HG03460 (cell line): ENCODE measurements around the gene GGN.
"Not testable (repeated sequence)": the region's sequence is repeated elsewhere in the genome, so short reads cannot be mapped to it uniquely, and the experiment has no call there.

ENCODE experiments used
- ATAC-seq: cut with Tn5 transposase; IDR thresholded peaks from one replicate; pipeline ENCODE4 v1.9.1; 2021; ENCODE audit not compliant: unreplicated experiment

Gene GGN

DNA sequence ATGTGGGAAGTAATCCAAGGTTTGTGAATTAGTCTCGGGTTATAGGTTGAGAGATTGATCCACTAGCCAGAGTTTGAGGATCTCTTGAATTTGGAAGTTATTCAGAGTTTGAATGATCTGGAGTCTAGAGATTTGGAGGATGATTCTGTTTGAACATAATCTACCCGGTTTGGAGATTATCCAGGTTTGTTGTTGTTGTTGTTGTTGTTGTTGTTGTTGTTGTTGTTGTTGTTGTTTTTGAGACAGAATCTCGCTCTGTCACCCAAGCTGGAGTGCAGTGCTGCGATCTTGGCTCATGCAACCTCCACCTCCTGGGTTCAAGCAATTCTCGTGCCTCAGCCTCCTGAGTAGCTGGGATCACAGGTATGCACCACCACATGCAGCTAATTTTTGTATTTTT, 24.1 kb upstream of the GGN start:
- not testable (repeated sequence) for ATAC-seq

DNA sequence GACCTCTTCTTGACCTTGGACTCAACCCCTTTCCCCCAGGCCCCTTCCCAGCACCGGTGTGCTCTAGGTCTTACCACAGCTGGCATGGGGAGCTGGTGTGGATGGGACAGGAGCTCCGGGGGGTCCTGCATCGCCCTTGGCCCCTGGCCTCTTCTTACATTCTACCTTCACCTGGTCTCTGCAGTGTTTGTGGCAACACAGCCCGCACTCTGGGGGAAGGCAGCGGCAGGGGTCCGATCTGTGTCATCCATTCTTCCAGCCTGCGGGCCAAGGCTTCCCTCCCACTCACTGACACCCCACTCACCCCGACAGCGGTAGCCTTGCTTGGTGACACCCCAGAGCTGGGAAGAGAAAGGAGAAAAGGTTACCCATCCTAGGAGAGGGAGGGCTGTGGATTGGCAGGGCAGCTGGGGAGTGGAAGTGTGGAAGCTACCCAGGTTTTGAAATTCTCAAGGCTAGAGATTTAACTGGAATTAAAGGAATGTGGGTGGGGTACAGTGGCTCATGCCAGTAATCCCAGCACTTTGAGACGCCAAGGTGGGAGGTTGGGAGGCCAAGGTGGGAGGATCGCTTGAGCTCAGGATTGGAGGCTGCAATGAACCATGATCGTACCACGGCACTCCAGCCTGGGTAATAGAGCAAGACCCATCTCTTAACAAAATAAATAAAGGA, 23.3 kb upstream of the GGN start:
- ATAC-seq: no peak

DNA sequence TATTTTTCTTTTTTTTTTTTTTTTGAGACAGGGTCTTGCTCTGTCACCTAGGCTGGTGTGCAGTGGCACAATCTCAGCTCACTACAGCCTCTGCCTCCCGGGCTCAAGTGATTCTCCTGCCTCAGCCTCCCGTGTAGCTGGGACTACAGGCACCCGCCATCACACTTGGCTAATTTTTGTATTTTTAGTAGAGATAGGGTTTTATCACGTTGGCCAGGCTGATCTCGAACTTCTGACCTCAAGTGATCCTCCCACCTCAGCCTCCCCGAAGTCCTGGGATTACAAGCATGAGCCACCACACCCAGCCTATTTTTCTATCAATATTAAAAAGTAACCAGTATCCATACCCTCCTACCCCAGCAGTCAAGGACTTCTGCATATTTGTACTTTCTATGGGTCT, 22.6 kb upstream of the GGN start:
- not testable (repeated sequence) for ATAC-seq

DNA sequence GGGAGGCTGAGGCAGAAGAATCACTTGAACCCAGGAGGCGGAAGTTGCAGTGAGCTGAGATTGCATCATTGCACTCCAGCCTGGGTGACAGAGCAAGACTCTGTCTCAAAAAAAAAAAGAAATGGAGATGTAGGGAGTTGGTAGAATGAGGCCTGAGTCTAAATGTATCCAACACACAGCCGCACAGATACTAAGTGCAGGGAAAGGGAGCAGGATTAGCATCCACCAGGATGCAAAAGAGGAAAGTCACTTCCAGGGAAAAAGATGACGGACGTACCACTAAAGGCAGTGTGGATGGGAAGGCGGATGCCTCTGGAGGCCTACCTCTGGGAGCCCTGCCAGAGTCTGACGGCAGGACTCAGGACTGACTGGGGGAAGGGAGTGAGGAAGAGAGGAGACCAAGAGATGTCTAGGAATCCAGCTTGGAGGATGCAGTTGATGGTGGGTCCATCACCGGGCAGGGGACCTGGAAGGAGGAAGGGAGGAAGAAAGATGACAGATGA, 21.8 kb upstream of the GGN start:
- no peak for ATAC-seq

DNA sequence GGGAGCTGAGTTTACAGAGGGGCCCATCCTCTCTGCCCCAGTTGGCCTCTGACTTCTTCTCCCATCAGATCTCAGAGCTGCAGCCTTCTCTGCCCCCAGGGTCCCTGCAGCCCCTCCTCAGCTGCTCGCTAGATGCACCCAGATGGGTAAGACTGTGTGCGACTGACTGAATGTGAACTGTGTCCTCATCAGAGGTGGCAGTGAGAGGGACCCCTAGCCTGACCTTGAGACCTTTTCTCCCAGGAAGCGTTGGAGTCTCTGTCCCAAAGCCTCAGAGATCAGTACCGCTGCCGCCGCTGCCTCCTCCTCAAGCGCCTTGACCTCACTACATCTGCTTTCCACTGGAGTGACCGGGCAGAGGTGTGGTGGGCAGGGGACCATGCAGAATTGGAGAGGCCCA, 17.4 kb upstream of the GGN start:
- ATAC-seq: no peak

DNA sequence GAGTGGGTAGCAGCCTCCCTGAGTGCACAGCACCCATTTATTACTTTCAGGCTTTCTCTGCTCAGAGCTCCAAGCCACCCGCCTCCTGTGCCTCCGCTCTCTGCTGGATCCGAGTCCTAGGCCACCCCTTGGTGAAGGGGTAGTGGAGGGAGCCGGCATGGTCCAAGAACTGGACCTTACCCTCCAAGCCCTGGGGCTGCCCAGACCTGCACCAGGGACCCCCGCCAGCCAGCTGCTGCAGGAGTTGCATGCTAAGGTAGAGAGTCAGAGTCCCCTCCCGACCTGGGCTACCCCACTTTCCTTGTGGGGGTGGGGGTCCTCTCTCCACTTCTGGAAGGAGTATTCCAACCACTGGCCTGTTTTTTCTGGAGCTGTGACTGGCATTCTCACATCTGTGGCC, 17.0 kb upstream of the GGN start:
- ATAC-seq: no peak

DNA sequence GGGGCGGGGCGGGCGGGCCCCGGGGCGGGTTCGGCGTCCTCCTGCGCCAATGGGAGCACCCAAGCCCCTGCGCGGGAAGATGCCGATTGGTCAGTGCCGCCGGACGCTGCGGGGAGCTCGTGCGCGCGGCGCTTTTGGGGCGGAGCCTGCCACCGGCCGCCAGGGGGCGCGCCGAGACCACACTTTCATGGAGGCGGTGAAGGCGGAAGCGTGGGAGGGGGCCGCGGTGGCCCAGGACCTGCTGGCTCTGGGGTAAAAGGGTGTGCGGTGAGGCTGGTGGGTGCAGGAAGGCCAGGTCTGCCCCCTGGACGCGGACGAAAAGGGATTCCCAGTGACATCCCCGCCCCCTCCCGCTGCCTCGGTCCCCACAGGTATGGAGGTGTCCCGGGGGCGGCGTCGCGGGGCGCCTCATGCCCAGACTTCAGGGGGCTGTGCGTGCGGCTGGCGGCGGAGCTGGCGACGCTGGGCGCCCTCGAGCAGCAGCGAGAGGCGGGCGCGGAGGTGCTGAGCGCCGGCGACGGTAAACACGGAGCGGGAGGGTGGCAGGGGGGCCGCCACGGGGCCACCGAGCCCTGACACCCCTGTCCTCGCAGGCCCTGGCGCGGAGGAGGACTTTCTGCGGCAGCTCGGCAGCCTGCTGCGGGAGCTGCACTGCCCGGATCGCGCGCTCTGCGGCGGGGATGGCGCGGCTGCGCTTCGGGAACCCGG, 15.3 kb upstream of the GGN start, which contains the start of gene FAM98C:
Gene FAM98C, plus strand, starts transcription at position 127 of the 708 bp plus-strand sequence. Its CDS starts 61 bp downstream, at position 188.
- ATAC-seq: peak; percentile 89

DNA sequence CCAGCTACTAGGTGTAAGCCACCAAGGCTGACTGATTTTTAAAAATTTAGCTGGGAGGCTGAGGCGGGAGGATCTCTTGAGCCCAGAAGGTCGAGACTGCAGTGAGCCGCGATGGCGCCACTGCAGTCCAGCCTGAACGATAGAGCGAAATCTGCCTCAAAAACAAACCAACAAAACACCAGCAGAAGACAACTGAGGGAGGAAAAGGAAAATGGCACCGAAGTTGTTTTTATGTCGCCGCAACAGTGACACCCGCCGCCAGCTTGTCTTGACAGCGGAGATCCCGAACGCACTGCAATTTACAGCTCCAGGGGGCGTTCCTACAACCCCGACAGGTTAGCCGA, 14.8 kb upstream of the GGN start:
- ATAC-seq: no peak

DNA sequence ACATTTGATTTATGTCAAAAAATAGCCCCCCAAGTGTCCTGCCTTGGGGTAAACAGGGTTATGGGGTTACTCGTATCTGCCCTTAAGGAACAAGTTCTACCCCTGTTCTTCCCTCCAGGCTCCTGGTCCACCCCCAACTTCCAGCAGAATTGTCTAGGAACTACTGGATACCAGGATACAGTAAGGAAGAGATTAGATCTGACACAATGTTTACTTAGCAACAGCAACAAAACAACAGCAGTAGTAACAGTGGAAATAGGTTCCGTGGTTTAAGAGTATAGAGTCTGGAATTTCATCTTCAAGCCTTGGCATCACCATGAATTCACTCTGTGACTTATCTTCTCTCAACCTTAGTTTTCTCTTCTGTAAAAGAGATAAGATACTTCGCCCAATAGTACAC, 13.3 kb upstream of the GGN start:
- ATAC-seq: no peak

DNA sequence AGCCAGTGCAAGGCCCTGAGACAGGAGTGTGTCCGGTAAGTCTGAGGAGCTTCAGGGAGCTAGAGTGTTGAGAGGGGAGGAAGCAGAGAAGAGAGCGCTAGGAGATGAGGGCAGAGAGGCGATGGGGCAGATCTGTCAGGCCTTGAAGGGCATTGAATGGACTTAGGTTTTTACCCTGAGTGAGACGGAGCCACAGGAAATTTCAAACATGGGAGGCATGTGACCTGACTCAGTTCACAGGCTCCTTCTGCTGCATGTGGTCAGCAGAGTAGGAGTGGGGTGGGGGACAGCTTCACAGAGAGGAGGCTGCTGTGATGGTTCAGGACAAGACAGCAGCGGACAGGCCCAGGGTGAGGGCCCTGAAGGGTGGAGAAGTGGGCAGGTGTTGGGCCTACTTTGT, 12.5 kb upstream of the GGN start:
- ATAC-seq: no peak

DNA sequence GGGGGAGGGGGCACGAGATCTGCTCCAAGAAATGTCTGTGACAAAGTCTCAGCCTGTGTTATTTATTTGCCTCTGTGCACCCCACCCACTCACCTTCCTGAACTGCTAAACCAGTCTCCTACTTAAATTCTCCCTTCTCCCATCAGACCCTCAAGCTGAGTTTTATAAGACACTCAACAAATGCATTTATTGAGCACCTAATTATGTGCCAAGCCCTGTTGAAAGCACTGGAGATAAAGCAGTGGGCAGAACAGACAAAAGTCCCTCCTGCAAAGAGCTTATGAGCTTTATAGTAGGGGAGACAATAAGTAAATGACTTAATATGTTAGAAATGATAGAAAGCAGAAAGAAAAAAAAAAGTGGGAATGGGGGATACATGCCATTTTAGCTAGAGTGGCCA, 11.7 kb upstream of the GGN start:
- no peak for ATAC-seq

DNA sequence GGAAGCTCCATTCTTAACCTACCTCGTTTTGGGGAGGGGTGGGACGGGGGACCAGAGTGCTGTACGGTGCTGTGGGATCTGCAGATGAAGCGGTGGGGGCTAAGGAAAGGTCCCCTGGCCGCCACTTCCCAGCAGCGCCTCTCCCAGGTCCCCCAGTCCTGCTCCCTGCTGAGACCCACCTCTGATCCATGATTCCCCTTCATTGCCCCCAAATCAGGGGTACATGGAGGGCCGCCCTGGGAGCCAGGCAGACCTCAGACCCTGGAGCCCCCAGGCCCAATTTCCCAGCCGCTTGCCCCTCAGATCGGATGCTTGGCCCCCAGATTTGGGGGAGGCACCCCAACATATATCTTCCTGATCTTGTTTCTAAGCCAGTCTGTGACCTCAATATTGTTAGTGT, 11.2 kb upstream of the GGN start:
- no peak for ATAC-seq

DNA sequence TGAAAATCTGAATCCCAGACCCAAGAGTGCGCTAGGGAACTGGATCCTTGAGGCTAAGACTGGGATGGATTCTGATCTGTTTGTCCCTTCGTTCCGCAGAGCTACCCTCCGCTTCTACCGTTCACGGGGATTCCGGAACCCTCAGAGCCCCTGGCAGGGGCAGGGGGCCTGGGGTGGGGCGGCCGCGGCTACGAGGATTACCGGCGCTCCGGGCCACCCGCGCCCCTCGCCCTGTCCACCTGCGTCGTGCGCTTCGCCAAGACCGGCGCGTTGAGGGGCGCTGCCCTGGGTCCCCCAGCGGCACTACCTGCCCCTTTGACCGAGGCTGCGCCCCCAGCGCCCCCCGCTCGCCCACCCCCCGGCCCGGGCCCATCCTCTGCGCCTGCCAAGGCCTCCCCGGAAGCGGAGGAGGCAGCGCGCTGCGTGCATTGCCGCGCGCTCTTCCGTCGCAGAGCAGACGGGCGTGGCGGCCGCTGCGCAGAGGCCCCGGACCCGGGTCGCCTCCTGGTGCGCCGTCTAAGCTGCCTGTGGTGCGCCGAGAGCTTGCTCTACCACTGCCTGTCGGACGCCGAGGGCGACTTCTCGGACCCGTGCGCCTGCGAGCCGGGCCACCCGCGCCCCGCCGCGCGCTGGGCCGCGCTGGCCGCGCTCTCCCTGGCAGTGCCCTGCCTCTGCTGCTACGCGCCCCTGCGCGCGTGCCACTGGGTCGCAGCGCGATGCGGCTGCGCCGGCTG, 7.7 kb upstream of the GGN start:
- ATAC-seq: no peak

DNA sequence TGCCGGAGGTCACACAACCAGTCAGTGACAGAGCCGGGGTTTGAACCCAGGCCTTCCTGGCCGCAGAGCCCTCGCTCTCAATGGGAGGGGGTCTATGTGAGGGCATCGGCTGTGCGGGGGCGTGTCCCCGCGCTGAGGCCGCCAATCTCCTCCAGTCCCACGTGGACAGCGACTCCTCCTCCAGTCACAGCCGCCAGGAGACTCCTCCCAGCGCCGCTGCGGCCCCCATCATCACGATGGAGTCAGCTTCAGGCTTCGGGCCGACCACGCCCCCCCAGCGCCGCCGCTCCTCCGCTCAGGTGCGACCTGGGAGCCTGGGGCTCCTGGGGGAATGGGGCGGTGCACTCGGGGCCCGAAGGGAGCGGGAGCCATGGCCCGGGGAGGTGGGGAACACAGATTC, 6.7 kb upstream of the GGN start:
- no peak for ATAC-seq

DNA sequence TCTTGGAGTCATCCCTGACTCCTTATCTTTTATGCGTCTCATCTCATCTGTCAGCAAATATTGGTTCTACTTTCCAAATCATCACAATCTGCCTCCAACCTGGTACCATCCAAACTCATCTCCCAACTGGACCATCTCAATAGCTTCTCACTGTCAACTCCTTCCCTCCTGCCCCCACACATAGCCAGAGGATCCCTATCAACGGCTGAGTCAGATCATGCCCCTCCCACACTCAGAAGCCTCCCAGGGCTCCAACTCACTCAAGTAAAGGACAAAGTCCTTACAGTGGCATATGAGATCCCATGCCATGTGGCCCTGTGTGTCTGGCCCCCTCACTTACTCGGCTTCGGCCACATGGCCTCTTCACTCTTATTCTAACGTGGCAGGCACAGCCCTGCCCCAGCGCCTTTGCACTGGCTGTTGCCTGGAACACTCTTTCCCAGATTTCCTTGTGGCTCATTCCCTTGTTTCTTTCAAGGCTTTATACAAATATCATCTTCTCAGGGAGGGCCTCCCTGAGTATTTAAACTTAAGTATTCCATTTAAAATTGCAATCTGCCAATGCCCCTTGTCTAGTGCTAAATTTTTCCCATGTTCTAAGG, 5.0 kb upstream of the GGN start:
- ATAC-seq: no peak

DNA sequence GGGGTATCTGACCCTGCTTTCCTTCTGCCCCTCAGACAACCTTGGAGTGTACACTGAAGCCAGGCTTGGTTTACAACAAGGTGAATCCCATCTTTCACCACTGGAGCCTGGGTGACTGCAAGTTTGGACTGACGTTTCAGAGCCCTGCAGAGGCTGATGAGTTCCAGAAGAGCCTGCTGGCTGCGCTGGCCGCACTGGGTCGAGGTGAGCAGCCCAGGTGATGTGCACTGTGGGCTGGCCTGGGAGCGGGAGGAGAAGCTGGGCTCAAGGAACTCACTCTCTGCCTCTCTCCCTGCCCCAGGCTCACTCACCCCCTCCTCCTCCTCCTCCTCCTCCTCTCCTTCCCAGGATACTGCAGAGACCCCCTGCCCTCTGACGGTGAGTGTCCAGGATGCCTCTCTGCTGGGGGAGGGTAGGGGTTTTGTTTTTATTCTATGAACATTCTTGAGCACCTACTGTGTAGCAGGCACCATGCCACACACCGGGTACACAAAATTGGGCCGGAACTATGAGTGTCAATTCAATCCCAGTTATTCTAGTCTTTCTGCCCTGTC, 4.2 kb upstream of the GGN start:
- ATAC-seq: no peak

DNA sequence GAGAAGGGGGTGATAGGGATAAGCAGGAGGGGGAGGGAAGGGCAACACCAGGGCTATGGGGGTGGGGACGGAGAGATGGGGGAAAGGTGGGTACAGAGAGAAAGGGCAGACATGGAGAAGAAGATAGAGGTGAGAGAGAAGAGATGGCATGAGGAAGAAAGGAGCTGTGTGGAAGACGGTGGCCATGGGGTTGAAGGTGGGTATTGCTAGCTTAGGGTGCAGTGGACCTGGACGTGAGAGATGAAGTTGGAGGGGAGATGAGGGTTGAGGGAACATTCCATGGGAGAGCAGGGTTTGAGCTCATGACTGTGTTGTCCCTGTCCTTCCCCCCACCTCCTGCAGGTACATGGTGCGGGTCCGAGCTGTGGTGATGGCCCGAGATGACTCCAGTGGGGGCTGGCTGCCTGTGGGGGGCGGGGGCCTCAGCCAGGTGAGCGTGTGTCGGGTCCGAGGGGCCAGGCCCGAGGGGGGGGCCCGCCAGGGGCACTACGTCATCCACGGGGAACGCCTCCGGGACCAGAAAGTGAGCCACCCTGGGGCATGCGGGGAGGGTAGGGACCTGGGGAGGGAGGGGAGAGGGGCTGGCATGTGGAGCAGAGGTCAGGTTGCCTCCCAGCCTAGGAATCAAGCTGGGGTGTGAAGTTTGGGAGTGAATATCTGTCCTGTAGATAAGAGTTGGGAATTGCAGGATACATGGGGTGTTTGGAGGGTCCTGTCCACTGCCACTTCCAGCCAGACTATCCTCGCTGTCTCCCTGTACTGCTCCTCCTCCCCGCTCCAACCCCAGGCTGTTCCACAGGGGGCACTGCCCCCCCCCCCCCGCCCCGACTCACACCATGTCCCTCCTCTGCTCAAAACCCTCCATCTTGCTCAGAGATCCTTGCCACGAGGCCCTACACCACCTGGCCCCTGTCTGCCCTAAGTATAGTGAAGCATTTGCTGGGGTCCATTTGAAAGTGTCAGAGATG, 2.4 kb upstream of the GGN start:
- no peak for ATAC-seq

DNA sequence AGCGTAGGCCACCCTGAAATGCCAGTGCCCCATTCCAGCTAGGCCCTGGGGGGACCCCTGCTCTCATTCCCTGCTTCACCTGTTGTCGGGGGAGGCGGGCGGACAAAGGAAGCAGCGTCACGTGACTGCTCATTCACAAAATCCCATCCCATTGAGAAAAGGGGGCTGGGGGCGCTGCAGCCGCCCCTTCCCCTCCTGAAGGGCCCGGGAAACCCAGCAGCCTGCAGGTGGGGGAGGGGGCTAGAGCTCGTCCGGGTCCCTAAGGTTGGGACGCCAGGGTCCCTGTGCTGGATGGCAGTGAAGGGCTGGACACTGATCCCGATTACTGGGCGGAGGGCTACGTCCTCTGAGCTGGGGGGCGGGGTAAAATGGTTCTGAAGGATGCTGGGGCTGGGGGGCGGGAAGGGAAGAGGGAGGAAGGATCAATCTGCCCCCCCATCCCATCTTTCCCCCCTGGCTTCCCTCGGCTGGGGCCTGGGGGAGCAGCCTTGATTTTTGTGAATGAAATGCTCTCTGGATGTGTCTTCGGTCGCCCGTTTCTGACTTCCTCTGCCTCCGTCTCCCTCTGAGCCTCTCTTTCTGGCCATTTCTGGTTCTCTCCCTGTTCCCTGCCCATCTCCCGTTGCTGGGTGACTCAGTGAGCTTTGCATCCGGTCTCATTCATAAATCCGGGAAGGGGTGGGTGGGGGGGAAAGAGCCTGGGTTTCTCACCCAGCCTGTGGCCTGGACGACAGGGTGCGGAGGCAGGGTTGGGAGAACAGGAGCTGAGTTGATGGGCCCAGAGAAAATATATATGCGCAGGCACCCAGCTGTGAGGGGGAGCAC, 1.5 kb upstream of the GGN start:
- ATAC-seq: no peak

DNA sequence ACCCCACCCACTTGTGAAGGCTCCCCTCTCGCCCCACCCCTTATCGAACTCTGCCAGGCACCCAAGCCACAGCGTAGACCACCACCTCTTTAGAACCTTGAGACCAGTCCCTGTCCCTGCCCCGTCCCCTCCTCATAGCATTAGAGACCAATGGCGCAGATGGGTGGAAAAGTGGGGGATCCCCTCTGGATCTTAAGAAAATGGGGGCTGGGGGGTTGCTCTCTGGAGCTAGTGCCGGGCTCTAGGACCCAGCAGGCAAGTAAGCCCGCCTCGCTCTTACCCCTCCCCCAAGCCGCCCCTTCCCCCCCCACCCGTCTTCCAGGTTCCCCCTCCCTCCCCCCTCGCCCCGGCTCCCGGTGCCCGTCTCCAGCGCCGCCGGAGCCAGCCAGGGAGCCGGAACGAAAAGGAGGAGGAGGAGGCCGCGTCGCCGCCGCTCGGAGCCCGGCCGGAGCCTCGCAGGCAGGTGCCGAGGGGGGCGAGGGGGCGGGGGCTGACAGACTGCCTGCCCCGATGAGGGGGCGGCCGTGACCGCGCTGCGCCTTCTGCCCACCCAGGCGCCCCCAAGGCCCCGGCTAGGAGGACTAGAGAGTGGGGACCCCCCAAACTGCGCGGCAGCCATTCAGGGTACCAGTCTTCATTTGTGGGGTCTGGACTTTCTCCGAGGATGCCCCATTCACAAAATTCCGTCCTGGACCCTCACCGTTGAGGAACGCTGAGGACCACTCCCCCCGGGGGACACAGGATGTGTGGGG, 691 bp upstream of the GGN start, which contains the start of gene SPRED3:
Gene SPRED3, plus strand, starts transcription at position 349 of the 752 bp plus-strand sequence. CDS start 1,606 bp downstream, outside the sequence.
- ATAC-seq: no peak
